Neural progenitor cell (in vitro differentiated cells): ENCODE data around the gene FBXO33. TPM values are rescaled to one million over a fixed set of nuclear protein-coding genes. Genes with fewer than 3 reads are reported as not detected.
A peak's percentile ranks its signal among the peaks of the same experiment; 100 is the strongest.

Experiments
- DNase-seq: peaks from one replicate; pipeline ENCODE4 v3.0.0-alpha.2; 2016; ENCODE audit warnings: low spot score
- H2AFZ ChIP-seq: fragments of 200-600 bp; sonication (generic); replicated peaks from 2 replicates; pipeline ENCODE4 v1.6.1; 2016; ENCODE audit warnings: antibody characterized with exemption
- H3F3A ChIP-seq: fragments of 200-600 bp; sonication (generic); 2 replicates; pipeline ENCODE4 v1.6.1; 2016; ENCODE audit warnings: antibody characterized with exemption, low read depth
- H3K27ac ChIP-seq: fragments of 200-600 bp; sonication (generic); 2 replicates; pipeline ENCODE4 v1.5.1; 2016; ENCODE audit warnings: mild to moderate bottlenecking
- H3K27me3 ChIP-seq: fragments of 200-600 bp; sonication (generic); 2 replicates; pipeline ENCODE4 v1.6.1; 2016; ENCODE audit warnings: mild to moderate bottlenecking, moderate library complexity
- H3K36me3 ChIP-seq: fragments of 200-600 bp; sonication (generic); 2 replicates; pipeline ENCODE4 v1.5.1; 2016
- H3K4me1 ChIP-seq: fragments of 200-600 bp; sonication (generic); 2 replicates; pipeline ENCODE4 v1.6.1; 2016; ENCODE audit warnings: mixed run types
- H3K4me2 ChIP-seq: fragments of 200-600 bp; sonication (generic); 2 replicates; pipeline ENCODE4 v1.6.1; 2016
- H3K4me3 ChIP-seq: fragments of 200-600 bp; sonication (generic); 2 replicates; pipeline ENCODE4 v1.5.1; 2016
- H3K79me2 ChIP-seq: fragments of 200-600 bp; sonication (generic); 2 replicates; pipeline ENCODE4 v1.6.1; 2016; ENCODE audit warnings: low read depth
- H3K9ac ChIP-seq: fragments of 200-600 bp; sonication (generic); 2 replicates; pipeline ENCODE4 v1.6.1; 2016
- H3K9me3 ChIP-seq: fragments of 200-600 bp; sonication (generic); 2 replicates; pipeline ENCODE4 v1.5.1; 2016; ENCODE audit warnings: low read depth
- H4K20me1 ChIP-seq: fragments of 200-600 bp; sonication (generic); 2 replicates; pipeline ENCODE4 v1.6.1; 2016; ENCODE audit warnings: low read depth
- H3K27ac Mint-ChIP-seq: 3 replicates; pipeline ENCODE4 v1.8.0; 2021; ENCODE audit warnings: mixed read lengths
- H3K27me3 Mint-ChIP-seq: 2 replicates; pipeline ENCODE4 v1.8.0; 2022; ENCODE audit warnings: low read depth, mild to moderate bottlenecking, inconsistent platforms, moderate library complexity, mixed read lengths; ENCODE audit not compliant: insufficient read depth
- H3K36me3 Mint-ChIP-seq: 3 replicates; pipeline ENCODE4 v1.8.0; 2021; ENCODE audit warnings: mixed read lengths
- H3K4me1 Mint-ChIP-seq: 3 replicates; pipeline ENCODE4 v1.8.0; 2021; ENCODE audit warnings: mixed read lengths
- H3K4me3 Mint-ChIP-seq: 3 replicates; pipeline ENCODE4 v1.8.0; 2021; ENCODE audit warnings: mild to moderate bottlenecking, moderate library complexity, mixed read lengths
- H3K9me3 Mint-ChIP-seq: 3 replicates; pipeline ENCODE4 v1.8.0; 2020; ENCODE audit warnings: mixed read lengths
- CTCF ChIP-seq: fragments of 200-600 bp; sonication (generic); IDR thresholded peaks from 2 replicates; pipeline ENCODE4 v1.5.1; 2017; ENCODE audit warnings: antibody characterized with exemption, mild to moderate bottlenecking
- EZH2 ChIP-seq: fragments of 200-600 bp; sonication (generic); IDR thresholded peaks from 2 replicates; pipeline ENCODE4 v1.6.1; 2017; ENCODE audit warnings: antibody characterized with exemption, mild to moderate bottlenecking, moderate library complexity
- EZH2phosphoT487 ChIP-seq: fragments of 200-600 bp; sonication (generic); IDR thresholded peaks from 2 replicates; pipeline ENCODE4 v1.6.1; 2017; ENCODE audit warnings: antibody characterized with exemption
- total RNA-seq: library from RNA; depleted of rRNA; stranded (reverse); fragments of >200 nt; gene quantifications from 2 replicates; pipeline ENCODE4 v1.2.3, GENCODE V29; 2015; ENCODE audit warnings: low replicate concordance

FBXO33 gene
- total RNA-seq, 1 donor from 2014 or later = 23.7 TPM

- Histone ChIP-seq H3K9me3 (no peaks in the 10 kb centered on the region), H4K20me1 (no peaks in the 10 kb centered on the region), H2AFZ (no peak overlapping the region), H3K36me3 (no peaks in the 10 kb centered on the region), H3K4me2 (no peak overlapping the region), H3K27me3 (no peaks in the 10 kb centered on the region), H3K27ac (peak overlapping the region; percentile 50), H3K4me3 (no peak overlapping the region), H3K4me1 (peaks cover 17% of the 10 kb centered on the region), H3F3A (no peaks in the 10 kb centered on the region), H3K9ac (no peak overlapping the region), H3K79me2 (no peaks in the 10 kb centered on the region)
- TF ChIP-seq CTCF (no peak), EZH2 (no peak), EZH2phosphoT487 (no peak)
- H3K27ac Mint-ChIP-seq = no peak overlapping the region
- no peak for DNase-seq
- H3K27me3 Mint-ChIP-seq = peaks cover 5% of the 10 kb centered on the region
- H3K4me3 Mint-ChIP-seq = no peak overlapping the region
- peaks cover 2% of the 10 kb centered on the region for H3K9me3 Mint-ChIP-seq
- peaks cover 27% of the 10 kb centered on the region for H3K4me1 Mint-ChIP-seq
- no peaks in the 10 kb centered on the region for H3K36me3 Mint-ChIP-seq
These were observed 50.9 kb downstream of the FBXO33 start for GRCh38 chr14:39381366-39381765.

GRCh38 chr14:39376667-39377403 is 55.4 kb downstream of the FBXO33 start:
- H3K4me1 Mint-ChIP-seq = peaks cover 20% of the 10 kb centered on the region
- Histone ChIP-seq H3K9ac (no peak overlapping the region), H2AFZ (peak overlapping the region; percentile 40), H3K4me3 (no peak overlapping the region), H4K20me1 (no peaks in the 10 kb centered on the region), H3K79me2 (no peaks in the 10 kb centered on the region), H3K9me3 (no peaks in the 10 kb centered on the region), H3K4me1 (peaks cover 17% of the 10 kb centered on the region), H3K27ac (no peak overlapping the region), H3K27me3 (no peaks in the 10 kb centered on the region), H3F3A (no peaks in the 10 kb centered on the region), H3K4me2 (no peak overlapping the region), H3K36me3 (no peaks in the 10 kb centered on the region)
- TF ChIP-seq EZH2 (no peak), EZH2phosphoT487 (no peak), CTCF (no peak)
- H3K36me3 Mint-ChIP-seq = no peaks in the 10 kb centered on the region
- DNase-seq = no peak
- peaks cover 2% of the 10 kb centered on the region for H3K27me3 Mint-ChIP-seq
- peaks cover 2% of the 10 kb centered on the region for H3K9me3 Mint-ChIP-seq
- H3K27ac Mint-ChIP-seq = peak overlapping the region; percentile 39
- H3K4me3 Mint-ChIP-seq = no peak overlapping the region

GRCh38 chr14:39374851-39375250 is 57.4 kb downstream of the FBXO33 start:
- Histone ChIP-seq H3K79me2 (no peaks in the 10 kb centered on the region), H3K27ac (no peak overlapping the region), H3K4me3 (no peak overlapping the region), H3K9ac (no peak overlapping the region), H2AFZ (no peak overlapping the region), H3K9me3 (no peaks in the 10 kb centered on the region), H3K4me1 (peaks cover 27% of the 10 kb centered on the region), H3K4me2 (no peak overlapping the region), H3K27me3 (no peaks in the 10 kb centered on the region), H4K20me1 (no peaks in the 10 kb centered on the region), H3F3A (peaks cover 10% of the 10 kb centered on the region), H3K36me3 (no peaks in the 10 kb centered on the region)
- Mint-ChIP-seq H3K27ac (no peak overlapping the region), H3K4me3 (no peak overlapping the region), H3K4me1 (peaks cover 20% of the 10 kb centered on the region), H3K36me3 (peaks cover 2% of the 10 kb centered on the region), H3K9me3 (no peaks in the 10 kb centered on the region), H3K27me3 (no peaks in the 10 kb centered on the region)
- TF ChIP-seq EZH2phosphoT487 = no peak
- no peak for TF ChIP-seq EZH2
- TF ChIP-seq CTCF = no peak
- DNase-seq = no peak
